Uterine smooth muscle cell (primary cell): ENCODE results near the gene OAT. TPM values are rescaled to one million over a fixed set of nuclear protein-coding genes. Genes with fewer than 3 reads are reported as not detected.

Source experiments
- total RNA-seq: library from RNA; depleted of rRNA; stranded (reverse); fragments of >200 nt; gene quantifications from 2 replicates; pipeline ENCODE4 v1.2.3, GENCODE V29; 2014

The OAT gene
- total RNA-seq, result 188 and 219 TPM in 2 replicates

DNA sequence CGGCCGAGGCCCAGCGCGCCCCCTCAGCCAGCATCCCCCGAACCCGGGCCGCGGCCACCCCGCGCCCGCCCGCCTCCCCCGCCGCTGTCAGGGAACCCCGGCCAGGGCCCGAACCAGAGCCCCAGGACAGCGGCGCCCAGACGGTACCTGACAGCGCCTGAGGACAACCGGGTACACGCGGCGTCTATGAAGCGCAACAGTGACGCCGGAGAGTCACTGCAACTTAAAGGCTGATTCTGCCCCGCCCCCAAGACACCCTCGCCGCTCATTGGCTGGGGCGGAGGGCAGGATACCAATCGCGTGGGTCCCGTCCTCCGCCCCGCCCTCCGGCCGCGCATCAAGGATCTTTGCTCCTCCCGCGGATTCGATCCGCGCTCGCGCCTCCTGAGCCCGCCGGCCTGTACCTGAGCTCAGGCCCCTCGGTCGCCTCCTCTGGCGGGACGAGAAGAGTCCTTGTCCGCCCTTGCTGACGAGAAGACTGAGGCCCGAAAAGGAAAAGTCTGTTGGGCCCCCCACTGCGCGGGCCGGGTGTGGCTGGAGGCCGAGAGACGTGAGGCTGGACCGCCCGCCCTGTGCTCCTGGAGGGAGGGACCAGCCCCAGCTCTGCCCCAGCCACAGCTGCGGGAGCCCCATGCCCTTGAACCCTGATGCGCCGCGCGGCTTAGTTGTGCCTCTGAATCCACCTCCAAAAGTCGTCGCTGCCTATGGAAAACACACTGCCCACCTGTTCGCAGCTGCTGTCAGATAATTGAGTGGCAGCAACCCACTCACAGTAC, at the start of gene OAT:
OAT (minus strand) TSS at position 198 of the 776 bp plus-strand sequence. CDS start 6,752 bp downstream, outside the sequence.

DNA sequence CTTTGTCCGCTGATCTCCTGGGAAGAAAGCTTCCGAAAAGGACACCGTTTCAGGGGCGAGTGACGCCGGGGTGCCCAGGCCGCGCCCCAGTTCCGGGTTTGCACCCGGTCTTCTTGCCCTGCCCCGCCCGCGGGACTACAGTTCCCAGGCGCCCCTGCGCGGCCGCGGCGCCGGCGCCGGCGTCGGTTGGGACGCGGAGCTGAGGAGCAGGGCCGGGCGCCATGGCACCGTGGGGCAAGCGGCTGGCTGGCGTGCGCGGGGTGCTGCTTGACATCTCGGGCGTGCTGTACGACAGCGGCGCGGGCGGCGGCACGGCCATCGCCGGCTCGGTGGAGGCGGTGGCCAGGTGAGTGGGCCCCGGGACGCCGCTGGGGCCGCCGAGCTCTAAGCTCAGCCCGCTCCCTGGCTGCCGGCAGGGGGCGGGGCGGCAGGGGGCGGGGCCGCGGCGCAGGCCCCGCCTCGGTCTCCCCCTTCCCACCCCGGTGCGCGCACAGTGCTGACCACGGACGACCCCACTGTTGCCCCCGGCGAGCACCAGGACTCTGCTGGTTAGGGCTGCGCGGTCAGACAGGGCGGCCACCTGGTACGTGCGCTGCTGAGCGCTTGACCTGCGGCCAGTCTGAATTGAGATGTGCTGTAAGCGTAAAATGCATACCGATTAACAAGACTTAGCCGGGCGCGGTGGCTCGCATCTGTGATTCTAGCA, 43.1 kb upstream of the OAT start, which contains the start of gene LHPP:
LHPP (plus strand) TSS at position 182 of the 706 bp plus-strand sequence; CDS start at position 222, 40 bp downstream.

DNA sequence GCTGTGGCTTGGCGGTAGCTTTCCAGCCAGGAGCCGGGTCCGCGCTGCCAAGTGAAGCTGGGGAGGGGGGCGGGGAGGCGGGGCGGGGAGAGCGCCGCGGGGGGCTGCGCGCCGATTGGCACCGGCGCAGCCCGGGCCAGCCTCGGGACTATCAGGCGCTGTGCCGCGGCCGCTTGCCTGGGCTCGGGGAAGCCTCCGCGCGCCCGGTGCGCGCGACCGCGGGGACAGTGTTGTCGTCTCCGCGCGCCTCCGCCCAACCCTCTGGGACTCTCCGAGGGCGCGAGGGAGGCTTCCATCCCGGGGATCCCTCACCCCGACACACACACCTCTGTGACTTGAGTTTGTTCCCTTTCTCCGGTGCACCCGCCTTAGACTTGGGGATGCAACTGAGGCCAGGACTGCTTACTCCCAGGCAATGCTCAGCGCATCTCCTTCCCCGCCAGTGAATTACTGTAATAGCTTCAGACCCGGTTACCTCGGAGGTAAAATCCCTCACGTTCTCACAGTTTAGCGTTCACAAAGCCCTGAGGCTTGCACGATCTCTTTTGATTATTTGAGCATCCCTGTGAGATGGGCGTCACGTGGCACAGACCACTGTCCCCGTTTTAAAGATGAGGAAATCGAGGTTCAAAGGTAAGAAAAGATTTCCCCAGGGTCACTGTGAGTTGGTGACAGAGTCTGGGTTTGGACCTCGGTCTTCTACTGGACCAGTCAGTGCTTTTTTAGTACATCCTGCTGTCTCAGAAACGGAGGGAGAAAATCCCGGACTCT, 31.5 kb upstream of the OAT start, which contains the start of gene NKX1-2:
NKX1-2 (minus strand) TSS at position 24 of the 771 bp plus-strand sequence. CDS start 92 bp downstream, outside the sequence.

Other genes starting within 250 kb of the OAT start
- gene NKX1-2, start 31.1 kb upstream of the OAT start, total RNA-seq, result not detected in 2 replicates
- 12.1 and 20.9 TPM in 2 replicates for gene LHPP, start 42.9 kb upstream of the OAT start, total RNA-seq